Measurements from ENCODE around the gene KRTAP5-4. TPM values are rescaled to one million over a fixed set of nuclear protein-coding genes. Genes with fewer than 3 reads are reported as not detected.
"Not testable (repeated sequence)": the region's sequence is repeated elsewhere in the genome, so short reads cannot be mapped to it uniquely, and the experiment has no call there.

The KRTAP5-4 gene
- total RNA-seq, 1 experiment from 2014 or later, result not detected

- no peak for DNase-seq
- Histone ChIP-seq H3K4me1 (0 out of 2 replicates have a peak, but pooled peaks cover 3% of the 10 kb centered on the region), H3K4me3 (no peak overlapping the region), H3K36me3 (no peaks in the 10 kb centered on the region), H3K27me3 (peaks cover 20% of the 10 kb centered on the region), H3K9me3 (replicated peaks) (no peaks in the 10 kb centered on the region), H3K27ac (no peak overlapping the region)
Measured at GRCh38 chr11:1633864-1634263, 11.9 kb upstream of the KRTAP5-4 start.

- Histone ChIP-seq H3K4me3 (no peak overlapping the region), H3K27me3 (peaks cover 20% of the 10 kb centered on the region), H3K9me3 (replicated peaks) (no peaks in the 10 kb centered on the region), H3K27ac (no peak overlapping the region), H3K36me3 (no peaks in the 10 kb centered on the region), H3K4me1 (no peaks in the 10 kb centered on the region)
- no peak for DNase-seq
Measured at GRCh38 chr11:1632053-1632714, 10.2 kb upstream of the KRTAP5-4 start.

GRCh38 chr11:1631066-1631568 lies 9.2 kb upstream of the KRTAP5-4 start:
- H3K9me3 ChIP-seq (replicated peaks), result no peaks in the 10 kb centered on the region
- H3K4me1 ChIP-seq, result no peaks in the 10 kb centered on the region
- peaks cover 20% of the 10 kb centered on the region for H3K27me3 ChIP-seq
- no peak overlapping the region for H3K27ac ChIP-seq
- H3K4me3 ChIP-seq, result no peak overlapping the region
- DNase-seq, result no peak
- no peaks in the 10 kb centered on the region for H3K36me3 ChIP-seq

GRCh38 chr11:1630271-1630670 lies 8.3 kb upstream of the KRTAP5-4 start:
- no peak for DNase-seq
- Histone ChIP-seq H3K27me3 (peaks cover 20% of the 10 kb centered on the region), H3K4me3 (no peak overlapping the region), H3K9me3 (replicated peaks) (no peaks in the 10 kb centered on the region), H3K4me1 (no peaks in the 10 kb centered on the region), H3K27ac (no peak overlapping the region), H3K36me3 (no peaks in the 10 kb centered on the region)

GRCh38 chr11:1629326-1630185 lies 7.6 kb upstream of the KRTAP5-4 start, which contains the start of gene KRTAP5-5:
KRTAP5-5 (plus strand) TSS chr11:1629775; CDS start chr11:1629841, 66 bp downstream.
- Histone ChIP-seq H3K4me3 (no peak within 1 kb of the TSS), H3K9me3 (replicated peaks) (no peaks in the 10 kb centered on the region), H3K4me1 (no peaks in the 10 kb centered on the region), H3K36me3 (no peaks in the 10 kb centered on the region), H3K27me3 (peaks cover 25% of the 10 kb centered on the region), H3K27ac (no peak within 1 kb of the TSS)
- DNase-seq, result no peak

GRCh38 chr11:1628506-1629325 lies 6.8 kb upstream of the KRTAP5-4 start:
- peak; percentile 42 to 66 for DNase-seq

DNA sequence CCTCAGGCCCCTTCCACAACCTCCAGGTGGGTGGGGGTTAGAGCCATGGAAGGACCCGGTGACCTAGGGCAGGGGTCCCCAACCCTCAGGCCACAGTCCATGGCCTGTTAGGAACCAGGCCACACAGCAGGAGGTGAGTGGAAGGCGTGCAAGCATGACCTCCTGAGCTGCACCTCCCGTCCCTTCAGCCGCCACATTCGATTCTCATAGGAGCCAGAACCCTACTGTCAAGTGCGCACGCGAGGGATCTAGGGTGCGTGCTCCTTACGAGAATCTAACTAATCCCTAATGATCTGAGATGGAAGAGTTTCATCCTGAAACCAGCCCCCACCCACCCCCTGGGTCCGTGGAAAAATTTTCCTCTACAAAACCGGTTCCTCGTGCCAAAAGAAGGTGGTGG lies 3.6 kb upstream of the KRTAP5-4 start:
- Histone ChIP-seq H3K4me3 (no peak overlapping the region), H3K27ac (no peak overlapping the region), H3K27me3 (peaks cover 13% of the 10 kb centered on the region), H3K9me3 (replicated peaks) (no peaks in the 10 kb centered on the region), H3K4me1 (no peaks in the 10 kb centered on the region), H3K36me3 (no peaks in the 10 kb centered on the region)
- DNase-seq, result no peak

More at GRCh38 chr11:1628506-1629325, 6.8 kb upstream of the KRTAP5-4 start:
- no peaks in the 10 kb centered on the region for H3K4me1 ChIP-seq
- H3K36me3 ChIP-seq, result no peaks in the 10 kb centered on the region
- H3K27me3 ChIP-seq, result peaks cover 27% of the 10 kb centered on the region
- no peaks in the 10 kb centered on the region for H3K9me3 ChIP-seq (replicated peaks)
- no peak overlapping the region for H3K4me3 ChIP-seq
- no peak overlapping the region for H3K27ac ChIP-seq

DNA sequence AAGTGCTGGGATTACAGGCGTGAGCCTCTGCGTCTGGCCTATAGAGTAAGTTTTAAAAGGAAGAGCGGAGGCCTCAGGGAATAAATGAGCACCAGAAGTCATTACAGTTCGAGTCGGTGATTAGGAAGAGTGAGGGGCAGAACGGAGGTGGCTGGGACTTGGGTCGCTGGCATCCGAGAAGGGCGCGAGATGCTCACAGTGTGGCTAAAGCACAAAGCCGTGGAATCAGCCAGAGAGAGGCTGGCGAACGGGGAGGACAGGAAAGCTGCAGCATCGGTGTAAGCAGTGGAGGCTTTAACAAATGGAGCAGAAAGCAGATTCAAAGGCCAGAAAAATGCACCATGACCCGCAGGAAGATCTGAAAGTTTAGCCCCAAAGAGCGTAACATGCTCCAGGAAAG lies 2.7 kb upstream of the KRTAP5-4 start:
- Histone ChIP-seq H3K4me1 (no peaks in the 10 kb centered on the region), H3K27ac (no peak overlapping the region), H3K36me3 (no peaks in the 10 kb centered on the region), H3K4me3 (no peak overlapping the region), H3K27me3 (peaks cover 12% of the 10 kb centered on the region), H3K9me3 (replicated peaks) (no peaks in the 10 kb centered on the region)
- no peak for DNase-seq

GRCh38 chr11:1623716-1624115 lies 1.8 kb upstream of the KRTAP5-4 start:
- no peaks in the 10 kb centered on the region for H3K4me1 ChIP-seq
- no peak overlapping the region for H3K27ac ChIP-seq
- no peak overlapping the region for H3K4me3 ChIP-seq
- no peaks in the 10 kb centered on the region for H3K36me3 ChIP-seq
- peaks cover 7% of the 10 kb centered on the region; the same call in 1 of the 2 replicates for H3K27me3 ChIP-seq
- no peak for DNase-seq
- H3K9me3 ChIP-seq (replicated peaks), result no peaks in the 10 kb centered on the region

DNA sequence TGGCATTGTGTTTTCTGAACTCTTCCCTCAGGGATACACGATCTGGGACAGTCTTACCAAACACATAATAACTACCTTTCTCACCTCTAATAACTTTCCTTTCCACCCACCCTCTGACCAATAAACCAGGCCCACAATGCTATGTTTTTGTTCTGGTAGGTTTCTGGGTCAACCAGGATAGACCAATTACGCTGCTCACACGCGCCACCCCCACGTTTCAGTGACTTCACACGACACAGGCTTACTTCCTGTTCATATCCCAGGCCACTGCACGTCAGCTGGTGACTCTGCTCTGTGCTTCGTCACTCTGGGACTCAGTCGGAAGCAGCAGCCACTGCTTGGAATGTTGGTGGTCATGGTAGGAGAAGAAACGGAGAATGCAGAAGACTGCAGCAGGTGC lies 2.5 kb downstream of the KRTAP5-4 start:
- H3K27me3 ChIP-seq, result peaks cover under 1% of the 10 kb centered on the region; the same call in 1 of the 2 replicates
- H3K27ac ChIP-seq, result no peak overlapping the region
- no peaks in the 10 kb centered on the region for H3K36me3 ChIP-seq
- H3K4me1 ChIP-seq, result no peaks in the 10 kb centered on the region
- no peaks in the 10 kb centered on the region for H3K9me3 ChIP-seq (replicated peaks)
- H3K4me3 ChIP-seq, result no peak overlapping the region
- DNase-seq, result no peak

DNA sequence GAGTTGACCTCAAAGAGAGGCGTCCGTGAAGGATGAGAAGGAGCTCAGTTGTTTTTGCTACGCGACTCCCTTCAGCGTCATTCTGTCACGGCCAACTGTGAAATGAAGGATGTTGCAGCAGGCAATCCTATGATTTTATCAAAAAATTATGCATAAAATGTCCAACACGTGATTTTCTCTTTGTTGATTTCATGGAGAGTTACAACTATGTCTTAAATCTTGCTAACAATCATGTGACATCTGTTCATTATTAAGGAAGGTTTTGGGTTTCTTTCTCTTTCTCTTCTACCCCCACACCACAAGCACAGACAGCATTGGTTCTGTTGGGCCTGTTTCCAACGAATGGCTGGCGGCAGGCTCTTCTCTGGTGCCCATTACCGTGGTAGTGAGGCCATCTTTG lies 3.7 kb downstream of the KRTAP5-4 start:
- Histone ChIP-seq H3K4me3 (no peak overlapping the region), H3K27me3 (no peaks in the 10 kb centered on the region; the same call in 1 of the 2 replicates), H3K36me3 (no peaks in the 10 kb centered on the region), H3K9me3 (replicated peaks) (no peaks in the 10 kb centered on the region), H3K27ac (no peak overlapping the region), H3K4me1 (no peaks in the 10 kb centered on the region)
- no peak for DNase-seq

- DNase-seq, result no peak
- H3K9me3 ChIP-seq (replicated peaks), result no peaks in the 10 kb centered on the region
- no peaks in the 10 kb centered on the region for H3K27me3 ChIP-seq
- H3K36me3 ChIP-seq, result no peaks in the 10 kb centered on the region
- H3K27ac ChIP-seq, result no peak within 1 kb of the TSS
- H3K4me3 ChIP-seq, result no peak within 1 kb of the TSS
- no peaks in the 10 kb centered on the region for H3K4me1 ChIP-seq
Measured at GRCh38 chr11:1608363-1608762, 13.6 kb downstream of the KRTAP5-4 start, which contains the start of gene KRTAP5-3. KRTAP5-3 (minus strand) TSS chr11:1608463; CDS start chr11:1608385, 78 bp downstream.

DNA sequence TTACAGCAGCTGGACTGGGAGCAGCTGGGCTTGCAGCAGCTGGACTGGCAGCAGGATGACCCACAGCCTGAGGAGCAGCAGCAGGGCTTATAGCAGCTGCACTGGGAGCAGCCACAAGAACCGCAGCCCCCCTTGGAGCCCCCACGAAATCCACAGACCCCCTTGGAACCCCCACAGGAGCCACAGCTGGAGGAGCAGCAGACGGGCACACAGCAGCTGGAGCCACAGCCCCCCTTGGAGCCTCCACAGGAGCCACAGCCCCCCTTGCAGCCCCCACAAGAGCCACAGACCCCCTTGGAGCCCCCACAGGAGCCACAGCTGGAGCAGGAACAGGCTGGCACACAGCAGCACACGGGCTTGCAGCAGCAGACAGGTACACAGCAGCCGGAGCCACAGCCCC lies 14.0 kb downstream of the KRTAP5-4 start:
- not testable (repeated sequence) for H3K4me1 ChIP-seq; H3K9me3 ChIP-seq (replicated peaks); H3K36me3 ChIP-seq; H3K4me3 ChIP-seq; H3K27ac ChIP-seq; H3K27me3 ChIP-seq
- peak in 1 of 2 experiments; percentile 50 for DNase-seq

DNA sequence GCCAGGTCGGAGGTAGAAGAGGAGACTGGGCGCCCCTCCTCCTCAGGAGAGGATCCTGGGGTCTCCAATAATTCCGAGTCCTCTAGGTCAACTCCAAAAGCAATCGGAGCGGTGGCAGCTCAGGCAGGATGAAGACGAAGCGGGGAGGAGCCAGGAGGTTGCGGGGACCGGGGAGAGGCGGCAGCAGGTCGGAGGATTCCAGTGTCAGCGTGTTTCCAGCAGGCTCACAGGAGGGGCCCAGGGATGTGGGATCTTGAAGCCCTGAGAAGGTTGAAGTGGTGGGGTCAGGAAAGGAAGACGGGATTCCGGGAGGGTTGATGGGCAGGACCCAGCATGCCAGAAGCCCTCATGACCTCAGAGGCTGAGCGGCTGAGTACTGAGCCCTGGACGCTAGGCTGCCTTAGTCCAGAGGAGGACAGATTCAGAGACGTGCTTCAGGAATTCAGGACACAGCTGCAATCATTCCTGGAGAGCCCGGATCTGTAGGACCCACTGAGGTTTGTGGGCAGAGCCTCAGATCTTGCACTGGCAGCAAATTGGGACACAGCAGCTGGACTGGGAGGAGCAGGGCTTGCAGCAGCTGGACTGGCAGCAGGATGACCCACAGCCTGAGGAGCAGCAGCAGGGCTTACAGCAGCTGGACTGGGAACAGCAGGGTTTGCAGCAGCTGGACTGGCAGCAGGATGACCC lies 14.6 kb downstream of the KRTAP5-4 start:
- not testable (repeated sequence) for H3K36me3 ChIP-seq; H3K4me3 ChIP-seq; H3K4me1 ChIP-seq; H3K9me3 ChIP-seq (replicated peaks); H3K27me3 ChIP-seq; H3K27ac ChIP-seq
- peak; percentile 44 to 45 for DNase-seq
